ENCODE results near the gene MIA2. TPM values are rescaled to one million over a fixed set of nuclear protein-coding genes. Genes with fewer than 3 reads are reported as not detected.

Gene MIA2
- total RNA-seq, 2 experiments from 2014 or later, result 25.6 to 26.9 TPM

DNA sequence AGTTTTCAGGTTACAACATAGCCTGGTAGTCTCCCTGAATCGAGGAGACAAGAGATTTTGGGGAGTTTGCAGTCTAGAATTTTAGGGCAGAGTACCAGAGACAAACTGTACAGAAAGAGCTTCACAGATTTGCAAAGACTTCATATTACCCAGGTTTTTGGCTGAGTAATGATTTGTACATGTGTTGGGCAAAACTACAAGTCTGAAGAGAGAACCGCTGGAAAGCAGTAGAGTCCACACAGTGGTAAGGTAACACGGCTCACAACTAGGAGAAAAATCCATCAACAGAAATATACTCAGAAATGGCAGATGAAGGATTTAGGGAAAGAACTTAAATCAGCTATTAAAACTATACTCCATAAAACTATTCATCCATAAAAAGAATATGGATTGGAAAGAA, 172.8 kb downstream of the MIA2 start:
- peaks cover 7% of the 10 kb centered on the region for H3K9me3 Mint-ChIP-seq (ENCODE audit: low read depth)
- CTCF ChIA-PET, result interaction anchor here (1.1 kb wide), 1 partner anchor 26 kb away, joined by 3 read pairs; no protein-coding TSS in a partner anchor
- H3K27me3 Mint-ChIP-seq, result no peaks in the 10 kb centered on the region
- peaks cover 28% of the 10 kb centered on the region for H3K36me3 Mint-ChIP-seq
- H3K27ac Mint-ChIP-seq, result no peak overlapping the region
- DNase-seq (no peak), ATAC-seq (no peak)
- H3K4me1 Mint-ChIP-seq, result peaks cover 2% of the 10 kb centered on the region
- no peak overlapping the region for H3K4me3 Mint-ChIP-seq

DNA sequence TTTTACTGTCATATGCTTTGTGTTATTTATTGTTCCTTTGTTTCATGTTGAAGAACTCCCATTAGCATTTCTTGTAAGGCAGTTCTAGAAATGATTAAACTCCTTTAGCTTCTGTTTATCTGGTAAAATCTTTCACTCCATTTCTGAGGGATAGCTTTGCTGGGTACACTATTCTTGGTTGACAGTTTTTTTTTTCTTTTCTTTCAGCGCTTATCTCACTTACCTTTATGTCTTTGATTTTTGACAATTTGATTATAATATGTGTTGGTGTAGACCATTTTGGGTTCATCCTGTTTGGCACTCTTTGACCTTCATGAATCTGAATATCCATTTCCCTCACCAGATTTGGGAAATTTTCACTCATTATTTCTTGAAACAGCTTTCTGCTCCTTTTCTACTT, 182.4 kb downstream of the MIA2 start:
- peaks cover 52% of the 10 kb centered on the region for H3K36me3 Mint-ChIP-seq
- CTCF ChIA-PET, result interaction anchor here (0.6 to 0.7 kb wide), 2 partner anchors 15 to 245 kb away, joined by 3 to 4 read pairs; no protein-coding TSS in a partner anchor
- H3K4me1 Mint-ChIP-seq, result no peaks in the 10 kb centered on the region
- no peaks in the 10 kb centered on the region for H3K27me3 Mint-ChIP-seq
- H3K4me3 Mint-ChIP-seq, result no peak overlapping the region
- H3K27ac Mint-ChIP-seq, result no peak overlapping the region
- ATAC-seq (no peak), DNase-seq (no peak)
- H3K9me3 Mint-ChIP-seq (ENCODE audit: low read depth), result peaks cover 28% of the 10 kb centered on the region

DNA sequence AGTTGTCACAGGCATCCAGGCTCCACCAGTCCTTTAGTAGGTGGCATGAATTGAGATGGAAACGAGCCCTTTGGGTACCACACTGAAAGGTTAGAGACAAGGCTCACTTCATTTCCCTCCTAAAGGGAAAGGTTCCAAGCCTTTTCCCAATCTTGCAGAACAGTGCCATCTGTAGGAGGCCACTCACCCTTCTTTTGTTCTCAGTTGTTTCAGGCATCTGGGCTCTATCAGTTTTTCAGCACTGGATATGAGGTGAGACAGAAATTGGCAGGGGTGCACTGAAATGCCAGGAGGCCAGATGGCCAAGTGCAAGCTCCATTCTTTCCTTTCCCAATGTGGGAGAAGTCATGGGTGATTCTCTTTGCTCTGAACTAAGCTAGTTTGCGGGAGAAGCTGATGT, 183.3 kb downstream of the MIA2 start:
- peaks cover 52% of the 10 kb centered on the region for H3K36me3 Mint-ChIP-seq
- ATAC-seq (no peak), DNase-seq (no peak)
- H3K27me3 Mint-ChIP-seq, result no peaks in the 10 kb centered on the region
- no peak overlapping the region for H3K4me3 Mint-ChIP-seq
- H3K4me1 Mint-ChIP-seq, result no peaks in the 10 kb centered on the region
- CTCF ChIA-PET, result interaction anchor here (0.7 to 1.7 kb wide), 2 partner anchors 9 to 15 kb away, joined by 4 read pairs; no protein-coding TSS in a partner anchor
- H3K27ac Mint-ChIP-seq, result no peak overlapping the region
- H3K9me3 Mint-ChIP-seq (ENCODE audit: low read depth), result peaks cover 25% of the 10 kb centered on the region

DNA sequence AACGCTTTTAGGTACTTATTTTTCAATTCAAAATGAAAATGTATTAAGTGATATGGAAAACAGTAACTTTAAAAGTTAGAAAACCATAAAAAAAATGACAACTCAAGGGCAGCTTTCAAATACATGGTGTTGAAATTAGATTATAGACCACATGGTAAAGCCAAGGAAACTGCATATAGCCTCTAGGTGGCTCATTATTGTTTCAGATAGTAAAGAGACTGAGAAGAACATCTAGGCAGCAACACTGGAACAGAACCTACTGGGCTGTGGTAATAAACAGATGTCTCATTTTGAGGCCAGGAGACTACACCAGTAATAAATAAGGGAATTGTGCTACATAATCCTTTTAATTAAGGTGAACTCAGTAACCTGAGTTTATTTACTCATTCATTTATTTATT, 185.6 kb downstream of the MIA2 start:
- H3K4me1 Mint-ChIP-seq, result peaks cover 7% of the 10 kb centered on the region
- no peak overlapping the region for H3K27ac Mint-ChIP-seq
- H3K27me3 Mint-ChIP-seq, result no peaks in the 10 kb centered on the region
- ATAC-seq (no peak), DNase-seq (no peak)
- no peak overlapping the region for H3K4me3 Mint-ChIP-seq
- peaks cover 43% of the 10 kb centered on the region for H3K36me3 Mint-ChIP-seq
- CTCF ChIA-PET, result interaction anchor here (0.6 to 0.7 kb wide), 2 partner anchors 9 to 69 kb away, joined by 3 read pairs; no protein-coding TSS in a partner anchor
- peaks cover 20% of the 10 kb centered on the region for H3K9me3 Mint-ChIP-seq (ENCODE audit: low read depth)

DNA sequence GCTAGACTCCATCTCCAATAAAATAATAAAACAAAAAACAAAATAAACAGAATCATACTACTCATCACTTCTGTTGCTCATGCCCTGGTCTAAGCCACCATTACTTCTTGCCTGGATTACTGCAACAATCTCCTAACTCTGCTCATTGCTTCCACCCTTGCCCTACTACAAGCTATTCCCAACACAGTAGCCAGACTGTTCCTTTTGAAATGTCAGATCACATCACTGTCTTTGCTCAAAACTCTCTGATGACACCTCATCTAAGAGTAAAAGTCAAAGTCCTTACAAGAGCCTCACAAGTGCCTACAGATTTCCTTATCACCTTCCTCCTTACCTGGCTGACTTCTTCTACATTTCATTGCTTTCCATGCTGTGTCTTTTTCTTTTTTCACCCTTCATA, 188.5 kb downstream of the MIA2 start:
- ATAC-seq (no peak), DNase-seq (no peak)
- CTCF ChIA-PET, result interaction anchor here (5.2 kb wide), 1 partner anchor 10 kb away, joined by 15 read pairs; the partner anchor contains the start of gene FBXO33
- peaks cover 19% of the 10 kb centered on the region for H3K4me1 Mint-ChIP-seq
- H3K27ac Mint-ChIP-seq, result no peak overlapping the region
- no peak overlapping the region for H3K4me3 Mint-ChIP-seq
- peaks cover 20% of the 10 kb centered on the region for H3K36me3 Mint-ChIP-seq
- H3K27me3 Mint-ChIP-seq, result no peaks in the 10 kb centered on the region
- peaks cover under 1% of the 10 kb centered on the region for H3K9me3 Mint-ChIP-seq (ENCODE audit: low read depth)

DNA sequence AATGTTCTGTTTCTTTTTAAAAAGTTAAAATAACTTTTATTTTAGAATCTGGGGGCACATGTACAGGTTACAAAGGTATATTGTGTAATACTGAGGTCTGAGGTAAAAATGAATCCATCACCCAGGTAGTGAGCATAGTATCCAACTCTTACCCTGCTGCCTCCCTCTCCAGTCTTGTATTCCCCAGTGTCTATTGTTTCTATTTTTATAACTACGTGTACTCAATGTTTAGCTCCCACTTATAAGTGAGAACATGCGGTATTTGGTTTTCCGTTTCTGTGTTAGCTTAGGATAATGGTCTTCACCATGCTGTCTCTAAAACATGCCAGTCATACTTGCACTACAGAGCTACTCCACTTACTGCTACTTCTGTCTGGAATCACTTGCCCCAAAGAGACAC, 190.1 kb downstream of the MIA2 start:
- no peak for ATAC-seq
- Mint-ChIP-seq H3K36me3 (peaks cover 19% of the 10 kb centered on the region), H3K27ac (no peak overlapping the region), H3K9me3 (ENCODE audit: low read depth) (no peaks in the 10 kb centered on the region), H3K4me1 (peaks cover 25% of the 10 kb centered on the region), H3K27me3 (no peaks in the 10 kb centered on the region), H3K4me3 (no peak overlapping the region)
- CTCF ChIA-PET, result interaction anchor here (5.2 kb wide), 1 partner anchor 8 kb away, joined by 15 read pairs; the partner anchor contains the start of gene FBXO33
- DNase-seq, result no peak

DNA sequence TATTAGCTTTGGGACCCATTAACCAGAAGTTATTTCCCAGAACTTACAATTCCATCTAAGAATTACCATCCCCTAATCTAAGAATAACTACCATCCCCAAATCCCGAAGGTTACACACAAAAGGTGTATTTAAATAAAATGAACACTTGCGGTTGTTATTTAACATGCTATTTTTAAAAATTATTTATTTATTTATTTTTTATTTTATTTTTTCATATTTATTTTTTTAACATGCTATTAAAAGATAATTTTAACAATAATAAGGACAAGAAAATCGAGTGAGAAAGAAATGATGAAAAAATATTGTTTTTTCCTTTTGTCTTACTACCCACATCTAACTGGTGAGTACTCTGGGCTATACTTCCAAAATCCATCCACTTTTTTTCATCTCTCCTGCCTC, 192.2 kb downstream of the MIA2 start:
- Mint-ChIP-seq H3K36me3 (peaks cover 12% of the 10 kb centered on the region), H3K27me3 (no peaks in the 10 kb centered on the region), H3K4me1 (peaks cover 45% of the 10 kb centered on the region), H3K9me3 (ENCODE audit: low read depth) (no peaks in the 10 kb centered on the region), H3K27ac (no peak overlapping the region), H3K4me3 (no peak overlapping the region)
- ATAC-seq (no peak), DNase-seq (no peak)
- CTCF ChIA-PET, result interaction anchor here (0.6 to 5.0 kb wide), 15 partner anchors 8 to 323 kb away, joined by 3 to 43 read pairs (median 4); partner anchors contain the start of genes GEMIN2 and SEC23A

DNA sequence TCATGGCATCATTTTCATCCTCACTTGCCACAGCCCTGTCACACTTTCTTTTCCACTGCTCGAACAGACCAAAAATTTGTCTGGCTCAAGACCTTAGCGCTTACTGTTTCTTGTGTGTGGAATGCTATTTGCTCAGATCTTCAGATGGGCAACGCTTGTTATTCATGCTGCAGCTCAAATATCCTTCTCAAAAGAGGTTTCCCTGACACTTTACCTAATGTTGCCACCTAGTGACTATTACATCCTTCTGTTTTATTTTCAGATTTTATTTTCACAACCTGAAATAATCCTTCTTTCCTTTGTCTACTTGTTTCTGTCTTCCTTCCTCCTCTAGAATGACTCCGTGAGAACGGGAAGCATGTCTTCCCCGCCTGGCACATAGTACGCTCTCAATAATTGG, 192.9 kb downstream of the MIA2 start:
- peaks cover 47% of the 10 kb centered on the region for H3K4me1 Mint-ChIP-seq
- no peaks in the 10 kb centered on the region for H3K27me3 Mint-ChIP-seq
- ATAC-seq, result no peak
- DNase-seq, result no peak
- H3K9me3 Mint-ChIP-seq (ENCODE audit: low read depth), result no peaks in the 10 kb centered on the region
- no peak overlapping the region for H3K27ac Mint-ChIP-seq
- no peak overlapping the region for H3K4me3 Mint-ChIP-seq
- CTCF ChIA-PET, result interaction anchor here (0.6 to 5.0 kb wide), 15 partner anchors 9 to 324 kb away, joined by 3 to 43 read pairs (median 4); partner anchors contain the start of genes GEMIN2 and SEC23A
- H3K36me3 Mint-ChIP-seq, result peaks cover 11% of the 10 kb centered on the region

DNA sequence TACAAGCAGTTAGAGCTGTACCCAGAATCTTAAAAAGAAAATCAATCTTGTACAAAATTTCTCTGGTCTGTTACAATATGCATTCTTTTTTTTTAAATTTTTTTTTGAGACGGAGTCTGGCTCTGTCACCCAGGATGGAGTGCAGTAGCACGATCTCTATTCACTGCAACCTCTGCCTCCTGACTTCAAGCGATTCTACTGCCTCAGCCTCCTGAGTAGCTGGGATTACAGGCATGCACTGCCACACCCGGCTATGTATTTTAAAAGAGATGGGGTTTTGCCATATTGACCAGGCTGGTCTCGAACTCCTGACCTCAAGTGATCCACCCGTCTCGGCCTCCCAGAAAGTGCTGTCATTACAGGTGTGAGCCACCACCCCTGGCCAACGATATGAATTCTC, 194.4 kb downstream of the MIA2 start:
- Mint-ChIP-seq H3K27me3 (no peaks in the 10 kb centered on the region), H3K36me3 (peaks cover 7% of the 10 kb centered on the region), H3K4me3 (no peak overlapping the region), H3K9me3 (ENCODE audit: low read depth) (no peaks in the 10 kb centered on the region), H3K4me1 (peaks cover 46% of the 10 kb centered on the region), H3K27ac (no peak overlapping the region)
- ATAC-seq (no peak), DNase-seq (no peak)
- CTCF ChIA-PET, result interaction anchor here (0.6 to 5.0 kb wide), 2 partner anchors 9 to 197 kb away, joined by 3 to 43 read pairs; no protein-coding TSS in a partner anchor

DNA sequence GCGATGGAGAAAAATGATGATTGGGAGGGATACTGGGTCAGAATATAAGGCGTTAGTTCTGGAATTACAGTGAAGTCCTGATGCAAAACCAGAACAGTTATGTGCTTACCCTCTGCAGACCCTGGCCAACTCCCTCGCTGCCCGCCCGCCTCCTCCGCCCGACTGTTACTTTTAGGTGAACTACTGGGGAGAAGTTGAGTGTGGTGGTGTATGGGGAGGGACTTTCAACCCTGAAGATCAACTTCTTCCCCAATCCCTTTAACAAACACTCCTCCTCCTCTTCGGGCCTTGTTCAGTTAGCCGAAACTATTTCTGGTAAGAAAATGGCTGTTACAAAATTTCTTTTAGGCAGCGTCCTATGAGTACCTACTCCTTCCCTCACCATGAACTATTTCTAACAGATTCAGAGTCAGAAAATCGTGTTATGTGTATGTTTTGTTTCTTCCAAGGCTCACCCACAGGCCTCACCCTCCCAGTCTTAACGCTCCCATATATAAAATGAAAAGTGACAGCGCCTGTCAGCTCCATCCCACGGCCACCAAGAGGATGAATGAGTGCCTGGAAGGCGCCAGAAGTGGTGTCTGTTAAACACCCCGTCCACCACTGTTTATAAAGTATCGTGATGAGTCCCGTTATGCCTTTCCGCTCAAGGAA, 197.2 kb downstream of the MIA2 start:
- ATAC-seq, result no peak
- Mint-ChIP-seq H3K36me3 (peaks cover 9% of the 10 kb centered on the region), H3K4me1 (peaks cover 48% of the 10 kb centered on the region), H3K27ac (peak overlapping the region; percentile 99), H3K9me3 (ENCODE audit: low read depth) (no peaks in the 10 kb centered on the region), H3K27me3 (no peaks in the 10 kb centered on the region), H3K4me3 (peak overlapping the region; percentile 88)
- DNase-seq, result no peak
- CTCF ChIA-PET, result interaction anchor here (1.1 to 3.8 kb wide), 6 partner anchors 164 to 329 kb away, joined by 3 to 31 read pairs (median 3); partner anchors contain the start of gene TRAPPC6B

DNA sequence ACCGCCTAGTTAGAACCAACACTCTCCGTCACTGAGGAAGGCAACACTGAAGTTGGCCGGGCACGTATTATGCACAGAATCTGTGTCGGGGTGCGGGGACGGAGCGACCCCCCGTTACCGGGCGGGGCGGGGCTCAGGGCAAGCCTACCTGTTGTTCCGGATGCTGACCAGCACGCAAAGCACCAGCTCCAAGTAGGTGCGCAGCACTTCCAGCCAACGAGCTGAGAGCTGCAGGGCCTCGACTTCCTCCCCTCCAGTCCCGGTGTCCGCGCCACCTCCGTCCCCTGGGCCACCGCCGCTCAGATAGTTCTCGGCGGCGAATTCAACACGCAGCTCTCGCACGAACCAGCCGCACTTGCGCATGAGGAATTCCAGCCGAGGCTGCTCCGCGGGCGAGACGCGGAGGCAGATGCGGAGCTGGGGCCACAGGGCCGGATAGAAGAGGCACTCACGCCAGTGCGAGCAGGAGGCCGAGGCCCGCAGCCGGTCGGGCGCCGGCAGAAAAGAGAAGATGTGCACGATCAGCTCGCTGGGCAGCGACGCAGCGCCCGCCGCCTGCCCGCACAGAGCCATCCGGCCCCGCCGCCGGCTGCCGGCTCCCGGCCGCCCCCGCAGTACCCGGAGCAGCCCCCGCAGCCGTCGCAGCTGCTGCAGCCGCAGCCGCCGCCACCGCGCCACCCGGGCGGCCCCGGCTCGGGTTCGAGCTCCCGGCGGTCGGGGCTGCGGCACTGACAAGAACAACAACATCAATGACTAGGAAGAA, 197.9 kb downstream of the MIA2 start:
- peaks cover 43% of the 10 kb centered on the region for H3K4me1 Mint-ChIP-seq
- H3K4me3 Mint-ChIP-seq, result peak overlapping the region; percentile 88
- peak; percentile 24 for ATAC-seq
- peaks cover 9% of the 10 kb centered on the region for H3K36me3 Mint-ChIP-seq
- DNase-seq, result peak; percentile 79
- H3K9me3 Mint-ChIP-seq (ENCODE audit: low read depth), result no peaks in the 10 kb centered on the region
- H3K27me3 Mint-ChIP-seq, result no peaks in the 10 kb centered on the region
- H3K27ac Mint-ChIP-seq, result peak overlapping the region; percentile 99
- CTCF ChIA-PET, result interaction anchor here (0.7 to 3.8 kb wide), 10 partner anchors 9 to 330 kb away, joined by 3 to 31 read pairs (median 3); partner anchors contain the start of gene TRAPPC6B

DNA sequence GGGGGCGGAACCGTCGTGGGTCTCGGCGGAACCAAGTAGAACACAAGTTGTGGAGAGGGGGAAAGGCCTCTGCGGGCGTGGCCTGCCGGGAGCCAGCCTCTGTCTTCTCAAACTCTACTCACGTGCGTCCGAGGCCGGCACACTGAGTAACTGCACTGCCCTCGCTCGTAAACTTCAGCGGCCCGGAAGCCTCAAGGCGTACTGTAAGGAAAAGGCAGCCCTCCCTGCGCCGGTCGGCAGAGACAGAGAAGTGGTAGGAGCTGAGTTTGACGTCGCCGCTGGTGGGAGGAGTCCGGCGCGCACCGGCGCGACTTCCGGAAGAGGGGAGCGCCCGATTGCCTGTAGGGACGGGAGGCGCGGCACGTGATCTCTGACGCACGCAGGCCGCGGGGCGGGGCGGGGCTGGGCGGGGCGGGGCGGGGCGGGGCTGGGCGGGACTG, 198.5 kb downstream of the MIA2 start, which contains the start of gene FBXO33:
TSS of gene FBXO33 (minus strand) at position 255 of the 440 bp plus-strand sequence. CDS start 271 bp downstream, outside the sequence.
- Mint-ChIP-seq H3K36me3 (peaks cover 9% of the 10 kb centered on the region), H3K4me1 (peaks cover 37% of the 10 kb centered on the region), H3K27me3 (no peaks in the 10 kb centered on the region), H3K4me3 (peak within 1 kb of the TSS; percentile 88), H3K9me3 (ENCODE audit: low read depth) (no peaks in the 10 kb centered on the region), H3K27ac (peak within 1 kb of the TSS; percentile 99)
- ATAC-seq (peak; percentile 88), DNase-seq (peak; percentile 97)
- CTCF ChIA-PET, result interaction anchor here (0.8 to 3.8 kb wide), 10 partner anchors 10 to 330 kb away, joined by 3 to 31 read pairs (median 3); partner anchors contain the start of gene TRAPPC6B
